Liver (tissue), 9 donors: ENCODE data around the gene ITGB1BP1. TPM values are rescaled to one million over a fixed set of nuclear protein-coding genes. Genes with fewer than 3 reads are reported as not detected.

Experiments
- DNase-seq: peaks from one replicate; pipeline ENCODE4 v3.0.0-alpha.2; 2017; ENCODE audit warnings: low spot score
- H3K27ac ChIP-seq, 2 donors: one replicate each; pipeline ENCODE4 v1.7.0; 2013; ENCODE audit warnings: inconsistent platforms in 2 of 2, low read length in 2 of 2, control low read depth in 1 of 2, low read depth in 1 of 2, mild to moderate bottlenecking in 1 of 2
- H3K27me3 ChIP-seq, 4 donors: one replicate each; pipeline versions ENCODE4 v1.6.1 to v1.7.0; 2013; ENCODE audit warnings: low read length in 3 of 4, inconsistent platforms in 1 of 4, mild to moderate bottlenecking in 1 of 4, moderate library complexity in 1 of 4; ENCODE audit not compliant: control insufficient read depth in 4 of 4, insufficient read depth in 4 of 4
- H3K36me3 ChIP-seq, 4 donors: one replicate each; pipeline versions ENCODE4 v1.6.1 to v1.7.0; 2013; ENCODE audit warnings: low read length in 3 of 4, mild to moderate bottlenecking in 3 of 4, low read depth in 1 of 4, moderate library complexity in 1 of 4; ENCODE audit not compliant: control insufficient read depth in 4 of 4, insufficient read depth in 3 of 4
- H3K4me1 ChIP-seq, 4 donors: one replicate each; pipeline versions ENCODE4 v1.6.1 to v1.7.0; 2013; ENCODE audit warnings: low read length in 3 of 4, mild to moderate bottlenecking in 3 of 4, moderate library complexity in 1 of 4; ENCODE audit not compliant: control insufficient read depth in 4 of 4, insufficient read depth in 4 of 4
- H3K4me3 ChIP-seq, 3 donors: one replicate each; pipeline versions ENCODE4 v1.6.1 to v1.7.0; 2013; ENCODE audit warnings: low read length in 3 of 3, control low read depth in 1 of 3, low read depth in 1 of 3, mild to moderate bottlenecking in 1 of 3
- H3K9ac ChIP-seq, 2 donors: one replicate each; pipeline ENCODE4 v1.7.0; 2013; ENCODE audit warnings: low read length in 2 of 2, mild to moderate bottlenecking in 2 of 2, moderate library complexity in 2 of 2, control low read depth in 1 of 2, low read depth in 1 of 2
- H3K9me3 ChIP-seq, 4 donors: one replicate each; pipeline versions ENCODE4 v1.6.1 to v1.7.0; 2013; ENCODE audit warnings: low read length in 3 of 4; ENCODE audit not compliant: control insufficient read depth in 4 of 4
- ATF3 ChIP-seq: IDR thresholded peaks from 2 replicates; pipeline ENCODE4 v1.6.1; 2016; ENCODE audit warnings: antibody characterized with exemption
- CTCF ChIP-seq: fragments of 150-350 bp; IDR thresholded peaks from 2 replicates; pipeline ENCODE4 v1.5.1; 2017; ENCODE audit warnings: improper control_type of control experiment, low read depth, low read length; ENCODE audit not compliant: missing input control
- EGR1 ChIP-seq, 2 donors: IDR thresholded peaks; 2 replicates each; pipeline ENCODE4 v1.6.1; 2016 to 2018; ENCODE audit warnings: antibody characterized with exemption in 2 of 2, low read depth in 2 of 2
- FOXA1 ChIP-seq: IDR thresholded peaks from 2 replicates; pipeline ENCODE4 v1.6.1; 2016; ENCODE audit warnings: antibody characterized with exemption
- FOXA2 ChIP-seq: IDR thresholded peaks from 2 replicates; pipeline ENCODE4 v1.6.1; 2016; ENCODE audit warnings: antibody characterized with exemption
- GABPA ChIP-seq, 2 donors: IDR thresholded peaks in 1 of 2; conservative IDR thresholded peaks in 1 of 2; 2 replicates each; pipeline ENCODE4 v1.6.1; 2016; ENCODE audit warnings: antibody characterized with exemption in 2 of 2, mild to moderate bottlenecking in 1 of 2, moderate library complexity in 1 of 2
- HNF4A ChIP-seq, 2 donors: conservative IDR thresholded peaks; 2 replicates each; pipeline ENCODE4 v1.6.1; 2016; ENCODE audit warnings: antibody characterized with exemption in 2 of 2, mild to moderate bottlenecking in 2 of 2
- HNF4G ChIP-seq: IDR thresholded peaks from 2 replicates; pipeline ENCODE4 v1.6.1; 2016; ENCODE audit warnings: antibody characterized with exemption
- JUND ChIP-seq, 2 donors: IDR thresholded peaks; 2 replicates each; pipeline ENCODE4 v1.6.1; 2016; ENCODE audit warnings: antibody characterized with exemption in 2 of 2
- MAX ChIP-seq: IDR thresholded peaks from 2 replicates; pipeline ENCODE4 v1.6.1; 2016; ENCODE audit warnings: antibody characterized with exemption
- NR2F2 ChIP-seq: IDR thresholded peaks from 2 replicates; pipeline ENCODE4 v1.6.1; 2016; ENCODE audit warnings: antibody characterized with exemption
- REST ChIP-seq: IDR thresholded peaks from 2 replicates; pipeline ENCODE4 v1.6.1; 2016; ENCODE audit warnings: antibody characterized with exemption, mild to moderate bottlenecking
- RXRA ChIP-seq, 2 donors: IDR thresholded peaks; 2 replicates each; pipeline ENCODE4 v1.6.1; 2017 to 2018; ENCODE audit warnings: antibody characterized with exemption in 2 of 2, mild to moderate bottlenecking in 1 of 2
- SP1 ChIP-seq: IDR thresholded peaks from 2 replicates; pipeline ENCODE4 v1.6.1; 2018; ENCODE audit warnings: antibody characterized with exemption, mild to moderate bottlenecking
- TAF1 ChIP-seq: conservative IDR thresholded peaks from 2 replicates; pipeline ENCODE4 v1.6.1; 2016; ENCODE audit warnings: antibody characterized with exemption, mild to moderate bottlenecking
- YY1 ChIP-seq: IDR thresholded peaks from 2 replicates; pipeline ENCODE4 v1.6.1; 2016; ENCODE audit warnings: antibody characterized with exemption, mild to moderate bottlenecking
- ZBTB33 ChIP-seq: IDR thresholded peaks from 2 replicates; pipeline ENCODE4 v1.6.1; 2016; ENCODE audit warnings: antibody characterized with exemption
- WGBS: extraction: QIAGEN DNeasy Blood & Tissue Kit; methylation state at CpG from one replicate; pipeline ENCODE4 v1.1.7; 2013; 5-methylcytosine and 5-hydroxymethylcytosine counted together
- polyA plus RNA-seq, 2 donors: library from polyadenylated mRNA; stranded (reverse) in 1 of 2; unstranded in 1 of 2; fragments of 200-250 nt in 1 of 2; fragments of >200 nt in 1 of 2; fragmentation: Nextera tagmentation in 1 of 2; extraction: Ambion mirVana in 1 of 2; gene quantifications; one replicate each; pipeline versions ENCODE4 v1.2.1 to v1.2.3, GENCODE V29; 2013 to 2015
- total RNA-seq, 2 donors: library from RNA; depleted of rRNA; stranded (reverse); fragments of >200 nt; gene quantifications; one replicate each; pipeline ENCODE4 v1.2.3, GENCODE V29; 2014
- donor health status: healthy.
- donor health status: healthy.
- donor health status: healthy.
- donor health status: healthy.
- donor health status: healthy.

The ITGB1BP1 gene
- total and polyA plus RNA-seq, 4 donors = 6.6 to 30.9 (median 13.7) TPM

- no peaks in the 10 kb centered on the region for H3K4me1 ChIP-seq
- no peaks in the 10 kb centered on the region for H3K9me3 ChIP-seq
- TF ChIP-seq HNF4G (no peak), MAX (no peak), GABPA (IDR thresholded peaks at IDR 0.05 in 1 of 2, conservative IDR thresholded peaks at IDR 0.05 in 1 of 2) (no peak), SP1 (no peak), HNF4A (conservative IDR thresholded peaks at IDR 0.05) (no peak)
- no peak overlapping the region for H3K4me3 ChIP-seq
- no peak overlapping the region for H3K27ac ChIP-seq
- H3K36me3 ChIP-seq = peaks cover 0 to 4% (median 0%) of the 10 kb centered on the region in 4 donors
- no peak overlapping the region for H3K9ac ChIP-seq
- no peak for DNase-seq
- 96% methylated on average over 28 of the region's 28 CpGs for WGBS
- H3K27me3 ChIP-seq = no peaks in the 10 kb centered on the region
These were observed 34.1 kb downstream of the ITGB1BP1 start for GRCh38 chr2:9388950-9389911.

- H3K9me3 ChIP-seq = no peaks in the 10 kb centered on the region
- no peak overlapping the region for H3K9ac ChIP-seq
- no peaks in the 10 kb centered on the region for H3K27me3 ChIP-seq
- peaks cover 0 to 4% (median 0%) of the 10 kb centered on the region in 4 donors for H3K36me3 ChIP-seq
- no peak for DNase-seq
- H3K27ac ChIP-seq = no peak overlapping the region
- no peaks in the 10 kb centered on the region for H3K4me1 ChIP-seq
- 96% methylated on average over 11 of the region's 11 CpGs for WGBS
- no peak for TF ChIP-seq MAX
- TF ChIP-seq YY1 = no peak
- TF ChIP-seq SP1 = no peak
- TF ChIP-seq JUND (IDR thresholded peaks at IDR 0.05) = no peak
- TF ChIP-seq RXRA (IDR thresholded peaks at IDR 0.05) = no peak
- TF ChIP-seq ZBTB33 = no peak
- TF ChIP-seq NR2F2 = no peak
- TF ChIP-seq HNF4G = no peak
- no peak for TF ChIP-seq EGR1 (IDR thresholded peaks at IDR 0.05; ENCODE audit: low read depth in 2 of 2)
- TF ChIP-seq TAF1 = no peak
- TF ChIP-seq REST = no peak
- no peak for TF ChIP-seq ATF3
- TF ChIP-seq FOXA1 = no peak
- TF ChIP-seq GABPA (IDR thresholded peaks at IDR 0.05 in 1 of 2, conservative IDR thresholded peaks at IDR 0.05 in 1 of 2) = no peak
- TF ChIP-seq HNF4A (conservative IDR thresholded peaks at IDR 0.05) = no peak
- no peak for TF ChIP-seq FOXA2
- TF ChIP-seq CTCF = no peak
- H3K4me3 ChIP-seq = no peak overlapping the region
These were observed 35.1 kb downstream of the ITGB1BP1 start for GRCh38 chr2:9388199-9388681.
